HG03025 (cell line): ENCODE measurements around the gene TMC6.

Source experiments
- ATAC-seq: cut with Tn5 transposase; IDR thresholded peaks from one replicate; pipeline ENCODE4 v1.9.1; 2021; ENCODE audit warnings: mild to moderate bottlenecking, moderate library complexity; ENCODE audit not compliant: unreplicated experiment, low FRiP score

TMC6 gene

DNA sequence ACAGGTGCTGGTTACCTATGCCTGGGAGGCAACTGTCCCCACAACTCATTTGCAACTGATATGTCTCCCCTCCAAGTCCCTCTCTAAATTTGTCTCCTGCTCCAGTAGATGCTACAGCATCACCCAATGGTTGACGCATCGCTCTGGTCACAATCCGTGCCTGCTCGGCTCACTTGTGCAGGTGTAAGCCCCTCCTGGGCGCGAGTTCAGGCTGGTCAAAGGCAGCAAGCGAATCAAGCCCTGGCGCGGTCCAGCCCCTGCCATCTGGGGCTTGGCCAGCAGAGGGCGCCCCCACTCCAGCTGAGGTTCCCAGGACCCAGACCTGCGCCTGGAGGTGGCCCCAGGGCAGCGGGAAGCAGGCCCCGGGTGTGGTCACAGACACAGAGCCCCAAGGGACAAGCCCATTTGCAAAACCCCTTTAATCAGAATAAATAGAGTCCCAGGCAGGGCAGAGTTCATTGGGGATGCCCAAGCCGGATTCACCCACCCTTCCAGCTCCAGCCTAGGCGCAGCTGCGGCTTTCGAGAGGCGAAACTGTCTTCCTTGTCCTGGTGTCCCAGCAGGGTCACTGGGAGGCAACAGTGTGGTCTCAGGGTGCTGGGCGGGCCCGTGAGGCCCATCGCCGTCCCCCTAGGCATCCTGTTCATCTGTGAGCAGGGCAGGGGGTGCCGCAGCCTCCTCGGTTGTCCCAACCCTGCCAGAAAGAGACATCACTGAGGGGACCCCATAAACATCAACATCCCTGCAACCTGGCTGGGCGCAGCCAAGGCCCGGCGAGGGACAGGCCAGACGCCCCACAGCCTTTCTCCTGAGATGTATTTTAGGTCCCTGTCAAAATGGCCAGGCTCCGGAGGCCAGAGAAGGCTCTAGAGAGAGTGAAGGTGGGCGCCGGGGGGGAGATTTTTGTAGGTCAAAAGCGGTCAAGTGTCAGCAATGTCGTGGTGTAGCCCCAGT, 15.8 kb downstream of the TMC6 start:
- no peak for ATAC-seq

DNA sequence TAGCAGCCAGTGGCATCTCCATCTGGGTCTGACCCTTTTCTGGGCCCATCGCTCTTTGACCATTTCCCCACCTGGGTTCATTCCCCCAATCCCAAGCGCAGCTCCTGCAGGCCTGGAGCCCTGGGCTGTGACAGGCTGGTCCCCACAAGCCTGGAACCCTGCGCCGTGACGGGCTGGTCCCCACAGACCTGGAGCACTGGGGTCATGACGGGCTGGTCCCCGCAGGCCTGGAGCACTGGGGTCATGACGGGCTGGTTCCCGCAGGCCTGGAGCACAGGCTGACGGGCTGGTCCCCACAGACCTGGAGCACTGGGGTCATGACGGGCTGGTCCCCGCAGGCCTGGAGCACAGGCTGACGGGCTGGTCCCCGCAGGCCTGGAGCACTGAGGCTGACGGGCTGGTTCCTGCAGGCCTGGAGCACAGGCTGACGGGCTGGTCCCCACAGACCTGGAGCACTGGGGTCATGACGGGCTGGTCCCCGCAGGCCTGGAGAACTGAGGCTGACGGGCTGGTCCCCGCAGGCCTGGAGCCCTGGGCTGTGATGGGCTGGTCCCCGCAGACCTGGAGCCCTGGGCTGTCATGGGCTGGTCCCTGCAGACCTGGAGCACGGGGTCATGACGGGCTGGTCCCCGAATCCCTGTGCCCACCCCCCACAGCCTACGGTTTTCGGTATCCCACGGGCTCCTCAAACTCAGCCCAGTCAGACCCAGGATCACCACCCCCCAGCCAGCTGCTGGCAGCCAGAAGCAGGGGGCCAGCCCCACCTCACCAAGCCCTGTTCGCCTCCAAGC, 16.6 kb downstream of the TMC6 start:
- no peak for ATAC-seq

DNA sequence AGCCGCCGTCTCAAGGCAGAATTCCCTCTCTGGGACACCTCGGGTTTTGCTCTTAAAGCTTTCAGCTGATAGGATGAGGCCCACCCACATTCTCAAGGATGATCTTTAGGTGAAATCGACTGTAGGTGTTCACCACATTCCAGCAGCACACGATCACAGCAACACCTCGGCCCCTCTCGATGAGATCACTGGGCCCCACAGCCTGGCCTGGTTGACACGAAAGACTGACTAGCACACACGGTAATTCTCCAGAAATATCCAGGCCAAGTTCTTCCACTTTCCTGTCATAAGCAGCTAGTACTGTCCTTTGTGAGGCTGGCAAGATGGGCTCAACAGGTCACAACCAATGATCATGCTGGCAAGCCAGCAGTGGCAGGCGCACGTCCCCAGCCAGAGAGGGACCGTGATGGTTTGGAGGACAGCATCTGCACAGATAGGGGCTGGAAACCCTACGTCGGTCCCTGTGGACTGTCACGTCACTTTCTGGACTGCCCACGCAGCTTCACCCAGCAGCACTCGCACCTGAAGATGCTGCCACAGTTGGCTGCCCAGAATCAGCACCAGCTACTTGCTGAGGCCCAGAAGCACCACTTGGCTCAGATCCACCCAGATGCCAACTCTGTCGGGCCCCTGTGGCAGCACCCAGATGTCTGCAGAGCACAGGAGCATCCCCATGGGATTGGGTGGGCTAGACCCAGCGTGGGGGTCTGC, 17.4 kb downstream of the TMC6 start:
- no peak for ATAC-seq

DNA sequence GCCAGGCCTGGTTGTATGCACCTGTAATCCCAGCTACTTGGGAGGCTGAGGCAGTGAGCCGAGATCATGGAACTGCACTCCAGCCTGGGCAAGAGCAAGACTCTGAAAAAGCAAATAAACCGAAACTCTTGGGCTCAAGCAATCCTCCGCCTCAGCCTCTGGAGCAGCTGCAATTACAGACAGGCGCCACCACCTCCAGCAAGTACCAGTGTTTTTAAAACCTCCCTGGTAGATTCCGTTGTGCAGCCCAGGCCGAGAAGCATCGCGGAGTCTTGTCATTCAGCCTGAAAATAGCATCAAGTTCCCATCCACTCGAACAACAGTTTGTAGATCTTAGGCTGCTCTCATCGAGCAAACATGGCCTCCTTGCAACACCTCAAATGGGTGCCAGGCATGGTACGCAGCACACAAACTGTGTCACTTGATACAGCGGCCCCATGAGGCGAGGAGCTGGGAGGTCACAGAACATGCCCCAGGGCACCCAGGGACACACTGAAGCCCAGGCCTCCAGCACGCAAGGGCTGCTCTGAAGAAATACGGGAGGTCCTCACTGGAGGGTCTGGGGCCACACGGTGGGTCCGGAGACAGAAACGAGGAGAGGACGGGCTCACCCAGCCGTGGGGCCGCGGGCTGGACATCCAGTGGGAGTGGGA, 18.1 kb downstream of the TMC6 start:
- no peak for ATAC-seq

DNA sequence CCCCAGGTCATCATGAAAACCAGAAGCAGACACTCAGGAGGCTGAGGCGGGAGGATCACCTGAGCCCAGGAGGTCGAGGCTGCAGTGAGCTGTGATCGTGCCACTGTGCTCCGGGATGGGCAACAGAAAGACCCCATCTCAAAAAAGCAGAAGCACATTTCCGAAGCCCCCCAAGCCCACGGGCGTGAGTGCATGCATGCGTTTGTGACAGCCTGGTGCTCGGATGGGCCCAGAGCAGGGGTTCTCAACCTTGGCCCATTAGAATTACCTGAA, 19.1 kb downstream of the TMC6 start:
- no peak for ATAC-seq

DNA sequence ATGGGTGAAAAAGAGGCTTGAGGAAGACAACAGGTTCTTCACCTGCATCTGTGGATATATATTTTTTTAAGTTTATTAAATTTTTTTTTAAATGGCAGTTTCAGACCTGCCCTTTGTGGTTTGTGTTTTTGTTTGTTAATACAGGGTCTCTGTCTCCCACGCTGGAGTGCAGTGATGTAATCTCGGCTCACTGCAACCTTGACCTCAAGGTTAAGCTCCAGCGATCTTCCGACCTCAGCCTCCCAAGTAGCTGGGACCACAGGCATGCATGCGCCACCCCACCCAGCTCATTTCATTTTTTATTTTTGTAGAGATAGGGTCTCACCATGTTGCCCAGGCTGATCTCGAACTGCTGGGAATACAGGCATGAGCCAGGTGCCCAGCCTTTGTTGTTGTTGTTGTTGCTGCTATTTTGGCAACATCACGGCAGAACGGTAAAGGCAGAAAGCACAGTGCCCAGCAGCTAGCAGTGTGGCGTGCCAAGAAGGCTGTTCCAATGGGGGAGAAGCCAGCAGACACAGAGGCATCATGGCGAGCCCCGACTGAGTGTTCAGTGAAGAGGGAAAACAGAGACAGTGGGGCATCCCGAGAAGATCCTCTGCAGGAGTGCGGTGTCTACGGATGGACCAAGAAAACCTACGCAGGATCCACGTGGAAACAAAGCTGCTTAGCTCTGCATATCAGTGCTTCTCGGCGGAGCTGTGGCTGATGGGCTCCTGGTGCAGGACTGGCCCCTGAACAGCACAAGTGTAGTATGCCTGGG, 19.6 kb downstream of the TMC6 start:
- no peak for ATAC-seq

DNA sequence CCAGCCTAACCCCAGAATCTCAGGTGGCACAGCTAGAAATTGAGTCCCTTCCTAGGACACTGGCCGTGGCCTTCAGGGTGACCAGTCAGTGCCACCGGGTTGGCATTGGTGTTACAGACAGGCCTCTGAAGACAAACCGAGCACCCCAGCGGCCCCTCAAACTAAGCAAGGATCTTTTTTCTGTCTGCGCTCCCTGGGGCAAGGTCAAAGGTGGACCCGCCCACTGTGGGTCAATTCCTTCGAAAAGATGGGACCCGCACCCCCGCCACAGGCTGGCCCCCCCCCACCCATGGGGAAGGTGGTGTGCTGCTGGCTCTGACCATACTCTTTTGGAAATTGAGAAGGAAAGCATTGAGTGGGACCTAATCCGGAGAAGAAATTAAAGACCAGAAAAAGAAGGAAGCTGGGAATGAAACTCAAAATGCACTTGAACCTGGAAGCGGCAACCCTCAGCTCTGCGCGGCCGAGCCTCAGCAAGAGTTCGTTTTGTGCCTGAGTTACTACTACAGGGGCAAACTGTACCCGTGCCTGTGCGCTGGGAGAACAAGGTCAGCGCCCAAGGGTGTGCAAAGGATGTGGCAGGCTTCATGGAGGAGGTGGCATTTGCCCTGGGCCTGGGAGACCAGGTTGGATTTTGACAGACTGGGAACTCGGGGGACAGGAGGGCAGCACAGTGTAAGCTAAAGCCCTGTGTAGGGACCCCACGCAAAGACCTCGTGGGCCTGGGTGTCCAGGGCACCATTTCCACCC, 20.4 kb downstream of the TMC6 start:
- ATAC-seq, result no peak

DNA sequence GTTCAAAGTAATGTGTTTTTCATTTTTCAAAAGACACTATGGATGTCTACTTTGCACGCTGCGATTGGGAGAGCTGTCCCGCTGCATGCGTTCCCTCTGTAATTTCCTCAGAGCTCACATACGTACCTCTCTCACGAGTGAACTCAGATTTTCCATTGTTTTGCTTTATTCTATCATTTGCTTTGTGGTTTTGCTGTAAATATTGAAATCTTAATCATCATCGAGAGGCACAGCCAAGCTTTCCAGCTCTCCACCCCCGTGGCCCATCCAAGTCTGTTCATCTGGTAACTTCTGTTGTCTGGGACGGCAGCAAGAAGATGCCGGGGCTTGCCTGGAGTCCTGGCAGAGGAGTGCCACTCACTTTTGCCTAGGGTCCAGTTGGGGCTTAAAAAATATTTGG, 21.1 kb downstream of the TMC6 start:
- ATAC-seq, result no peak

DNA sequence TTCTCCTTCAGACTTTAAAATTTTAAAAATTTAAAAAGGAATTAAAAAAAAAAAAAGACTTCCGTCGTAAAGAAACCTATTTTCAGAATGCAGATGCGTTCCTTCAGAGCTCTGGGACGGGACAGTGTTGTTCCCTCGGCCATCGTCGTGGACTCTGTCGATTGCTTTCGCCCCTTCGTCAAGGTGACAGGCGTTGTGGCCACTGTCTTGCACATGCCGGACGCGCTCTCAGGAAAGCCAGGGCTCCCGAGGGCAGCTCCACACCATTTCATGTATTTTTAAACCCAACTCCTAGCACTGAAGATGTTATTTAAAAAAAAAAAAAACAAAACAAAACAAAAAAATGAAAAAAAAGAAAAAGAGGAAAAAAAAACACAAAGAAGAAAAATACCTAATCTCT, 22.3 kb downstream of the TMC6 start:
- no peak for ATAC-seq

DNA sequence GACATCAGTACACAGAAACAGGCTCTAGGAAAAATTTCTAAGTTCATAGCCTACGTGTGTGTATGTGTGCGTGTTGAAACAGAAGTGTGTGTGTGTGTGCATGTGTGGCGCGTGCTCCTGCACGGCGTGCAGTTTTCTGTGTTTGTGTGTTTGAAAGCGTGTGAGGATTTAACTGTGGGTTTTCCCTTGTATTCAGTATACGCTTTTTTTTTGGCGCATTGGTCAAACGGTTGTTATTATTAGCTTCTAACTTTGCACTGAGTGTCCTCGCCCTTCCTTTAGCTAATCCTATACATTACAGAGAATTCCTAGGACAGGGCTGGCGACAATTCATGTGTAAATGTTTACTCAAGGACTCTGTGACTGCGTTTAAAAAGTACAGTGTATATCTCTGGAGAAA, 23.0 kb downstream of the TMC6 start:
- no peak for ATAC-seq

DNA sequence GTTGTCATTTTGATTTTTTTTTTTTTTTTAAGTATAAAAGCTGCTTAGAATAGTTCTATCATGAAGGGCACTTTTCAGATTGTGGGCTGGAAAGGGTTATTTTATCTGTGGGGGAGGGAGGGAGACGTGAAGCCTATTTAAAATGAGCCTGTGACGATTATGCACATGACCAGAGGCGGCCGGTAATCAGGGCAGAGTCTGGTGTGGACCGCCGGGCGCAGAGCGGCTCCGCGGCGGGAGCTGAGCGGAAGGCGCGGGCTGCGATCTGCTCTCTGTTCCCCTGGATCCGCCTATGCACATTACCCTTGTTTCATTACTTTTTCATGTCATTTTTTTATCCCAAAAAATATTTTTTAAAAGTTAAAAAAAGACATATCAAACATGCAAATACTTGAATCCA, 23.5 kb downstream of the TMC6 start:
- ATAC-seq, result no peak

DNA sequence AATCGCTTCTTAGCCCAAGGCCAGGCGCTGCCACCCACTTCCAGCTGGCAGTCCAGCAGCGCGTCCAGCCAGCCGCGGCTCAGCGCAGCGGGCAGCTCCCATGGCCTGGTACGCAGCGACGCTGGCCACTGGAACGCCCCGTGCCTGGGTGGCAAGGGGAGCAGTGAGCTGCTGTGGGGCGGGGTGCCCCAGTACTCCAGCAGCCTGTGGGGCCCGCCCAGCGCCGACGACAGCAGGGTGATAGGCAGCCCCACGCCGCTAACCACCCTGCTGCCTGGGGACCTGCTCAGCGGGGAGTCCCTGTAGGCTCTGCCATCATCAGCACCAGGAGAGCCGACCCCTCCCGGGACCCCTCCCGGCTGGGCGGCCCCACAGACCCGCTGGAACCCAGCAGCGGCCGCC, 24.0 kb downstream of the TMC6 start:
- no peak for ATAC-seq

DNA sequence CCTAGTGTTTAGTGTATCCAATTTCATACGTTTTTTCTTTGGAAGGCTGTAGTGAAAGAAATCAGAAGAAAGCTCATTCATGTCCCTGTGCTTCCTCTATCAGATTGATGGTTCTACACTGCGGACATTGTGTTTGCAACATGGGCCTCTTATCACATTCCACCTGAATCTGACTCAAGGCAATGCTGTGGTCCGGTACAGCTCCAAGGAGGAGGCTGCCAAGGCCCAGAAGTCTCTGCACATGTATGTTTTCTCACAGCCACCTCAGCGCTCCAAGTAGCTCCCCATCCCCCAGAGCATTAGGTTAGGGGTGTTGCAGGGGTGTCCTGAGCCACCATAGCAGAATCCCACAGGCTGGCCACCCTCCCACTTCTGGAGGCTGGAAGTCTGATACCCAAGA, 25.2 kb downstream of the TMC6 start:
- no peak for ATAC-seq

DNA sequence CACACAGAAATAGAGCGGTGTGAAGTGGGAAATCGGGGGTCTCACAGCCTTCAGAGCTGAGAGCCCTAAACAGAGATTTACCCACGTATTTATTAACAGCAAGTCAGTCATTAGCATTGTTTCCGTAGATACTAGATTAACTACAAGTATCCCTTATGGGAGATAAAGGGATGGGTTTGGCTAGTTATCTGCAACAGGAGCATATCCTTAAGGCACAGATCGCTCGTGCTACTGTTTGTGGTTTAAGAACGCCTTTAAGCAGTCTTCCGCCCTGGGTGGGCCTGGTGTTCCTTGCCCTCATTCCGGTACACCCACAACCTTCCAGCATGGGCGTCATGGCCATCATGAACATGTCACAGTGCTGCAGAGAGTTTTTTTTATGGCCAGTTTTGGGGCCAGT, 27.0 kb downstream of the TMC6 start:
- no peak for ATAC-seq

DNA sequence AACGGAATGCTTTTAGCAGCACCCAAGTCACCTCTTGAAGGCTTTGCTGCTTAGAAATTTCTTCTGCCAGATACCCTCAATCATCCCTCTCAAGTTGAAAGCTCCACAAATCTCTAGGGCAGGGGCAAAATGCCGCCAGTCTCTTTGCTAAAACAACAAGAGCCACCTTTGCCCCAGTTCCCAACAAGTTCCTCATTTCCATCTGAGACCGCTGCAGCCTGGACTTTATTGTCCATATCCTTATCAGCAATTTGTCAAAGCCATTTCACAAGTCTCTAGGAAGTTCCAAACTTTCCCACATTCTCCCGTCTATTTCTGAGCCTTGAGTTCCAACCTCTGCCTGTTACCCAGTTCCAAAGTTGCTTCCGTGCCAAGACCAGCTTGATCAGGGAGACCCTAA, 27.4 kb downstream of the TMC6 start:
- no peak for ATAC-seq

DNA sequence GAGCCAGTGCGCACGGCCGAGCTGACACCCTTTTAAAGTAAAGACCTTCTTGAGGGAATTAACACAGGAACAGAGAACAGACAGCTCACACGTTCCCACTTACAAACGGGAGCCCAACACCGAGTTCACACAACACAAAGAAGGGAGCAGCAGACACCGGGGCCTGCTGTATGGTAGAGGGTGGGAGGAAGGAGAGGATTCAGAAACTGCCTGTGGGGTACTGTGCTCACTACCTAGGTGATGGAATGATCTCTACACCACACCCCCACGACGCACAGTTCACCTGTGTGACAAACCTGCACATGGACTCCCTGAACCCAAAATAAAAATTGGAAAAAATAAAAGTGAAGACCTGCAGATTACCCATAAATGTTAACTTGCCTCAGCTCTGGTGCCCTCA, 32.5 kb downstream of the TMC6 start:
- no peak for ATAC-seq

DNA sequence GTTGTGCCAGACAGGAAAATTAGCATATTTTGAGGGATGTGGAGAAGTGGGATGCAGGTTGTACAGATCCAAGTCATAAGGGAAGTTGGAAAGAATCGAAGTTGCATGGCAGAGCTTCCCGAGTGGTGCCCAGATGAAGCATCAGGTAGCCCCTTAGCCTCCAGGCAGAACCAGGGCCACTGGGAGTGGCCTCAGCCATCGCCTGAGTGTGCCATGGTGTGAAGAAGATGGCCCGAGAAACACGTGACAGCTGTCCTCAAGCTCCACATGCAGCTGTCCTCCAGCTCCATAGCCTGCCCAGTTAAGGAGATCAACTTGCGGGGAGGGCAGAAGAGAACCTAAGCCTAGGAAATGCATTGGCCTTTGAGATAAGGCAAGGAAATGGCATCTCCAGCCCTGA, 33.5 kb downstream of the TMC6 start:
- ATAC-seq, result no peak

DNA sequence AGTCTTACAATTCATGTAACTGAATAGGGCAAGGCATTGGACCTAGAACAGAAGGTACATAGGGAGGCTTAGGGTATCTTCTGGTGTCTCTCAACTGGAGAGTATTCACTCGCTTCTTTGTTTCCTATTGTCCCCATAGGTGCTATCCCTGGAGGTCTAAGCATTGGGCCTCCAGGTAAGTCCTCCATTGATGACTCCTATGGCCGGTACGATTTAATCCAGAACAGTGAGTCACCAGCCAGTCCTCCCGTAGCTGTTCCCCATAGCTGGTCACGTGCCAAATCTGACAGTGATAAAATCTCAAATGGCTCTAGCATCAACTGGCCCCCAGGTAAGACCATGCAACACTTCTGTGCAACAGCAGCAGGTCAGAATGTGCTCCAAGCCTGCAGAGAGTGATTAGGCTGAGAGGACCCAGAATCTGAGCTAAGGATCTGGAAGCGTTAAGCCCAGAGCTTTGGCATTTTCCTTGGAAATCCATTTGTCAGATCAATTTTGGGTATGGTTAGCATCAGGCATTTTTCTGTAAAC, 35.7 kb downstream of the TMC6 start:
- ATAC-seq, result no peak

DNA sequence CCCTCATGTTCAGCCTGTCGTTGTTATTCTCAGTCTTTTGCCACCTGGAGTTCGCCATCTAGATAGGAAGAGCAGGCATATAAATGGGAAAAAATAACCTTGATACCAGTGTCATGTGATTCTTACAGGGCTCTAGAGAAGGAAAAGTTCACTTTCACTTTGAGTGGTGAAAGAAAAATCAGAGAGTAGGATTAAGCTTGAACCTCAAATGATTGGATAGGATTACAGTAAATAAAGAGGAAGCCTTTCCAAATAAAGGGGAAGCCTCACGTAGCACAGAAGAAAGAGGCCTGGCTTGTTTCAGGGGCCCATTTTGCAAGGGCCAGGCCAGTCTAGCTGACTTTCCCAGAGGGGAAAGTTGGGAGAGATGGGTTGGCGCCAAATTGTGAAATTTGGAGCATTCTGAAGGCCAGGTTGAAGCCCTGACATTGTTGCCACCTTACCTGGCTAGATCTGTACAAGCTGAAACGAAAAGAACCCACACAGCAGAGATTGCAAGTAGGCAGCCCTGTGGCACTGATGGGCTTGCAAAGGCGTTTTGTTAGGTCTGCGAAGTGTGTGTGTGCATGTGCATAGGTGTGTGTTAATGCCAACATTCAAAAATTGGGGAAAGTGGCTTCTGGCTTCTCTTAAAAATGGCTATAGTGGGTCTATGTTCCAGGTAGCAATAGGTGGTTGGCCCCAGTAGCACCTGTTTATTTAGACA, 38.8 kb downstream of the TMC6 start:
- no peak for ATAC-seq
